ENCODE data around the gene LITAF.

DNA sequence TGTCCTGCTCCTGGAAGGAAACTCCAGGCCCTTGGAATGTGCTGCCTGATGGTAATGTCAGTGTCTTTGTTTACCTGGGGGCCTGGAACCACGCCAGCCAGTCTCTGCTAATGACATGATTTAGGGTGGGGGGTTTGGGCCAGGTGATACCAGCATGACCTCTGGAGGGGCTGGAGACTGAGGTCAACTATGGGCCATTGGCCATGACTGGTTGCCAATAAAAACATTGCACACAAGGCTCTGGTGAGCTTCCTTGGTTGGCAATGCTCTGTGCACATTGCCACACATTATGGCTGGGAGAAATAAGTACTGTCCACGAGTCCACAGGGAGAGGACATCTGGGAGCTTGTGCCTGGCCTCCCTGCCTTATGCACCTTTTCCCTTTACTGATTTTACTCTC, 52.5 kb downstream of the LITAF start:
- no peak for TF ChIP-seq CTCF (conservative IDR thresholded peaks at IDR 0.05)
- TF ChIP-seq EZH2 (IDR thresholded peaks at IDR 0.05; ENCODE audit: low read depth) = no peak
